Stimulated activated CD4-positive, alpha-beta T cell treated with anti-CD3 and anti-CD28 coated beads, Interleukin-2, amount 100 ng/mL, for 48 hours (primary cell): ENCODE measurements around the gene ZNF264.
"Not testable (repeated sequence)": the region's sequence is repeated elsewhere in the genome, so short reads cannot be mapped to it uniquely, and the experiment has no call there.

Experiments
- DNase-seq, 2 donors: peaks; one replicate each; pipeline ENCODE4 v3.0.0-alpha.2; 2020

The ZNF264 gene

GRCh38 chr19:57245959-57246358 is 54.7 kb downstream of the ZNF264 start:
- DNase-seq, result no peak

DNA sequence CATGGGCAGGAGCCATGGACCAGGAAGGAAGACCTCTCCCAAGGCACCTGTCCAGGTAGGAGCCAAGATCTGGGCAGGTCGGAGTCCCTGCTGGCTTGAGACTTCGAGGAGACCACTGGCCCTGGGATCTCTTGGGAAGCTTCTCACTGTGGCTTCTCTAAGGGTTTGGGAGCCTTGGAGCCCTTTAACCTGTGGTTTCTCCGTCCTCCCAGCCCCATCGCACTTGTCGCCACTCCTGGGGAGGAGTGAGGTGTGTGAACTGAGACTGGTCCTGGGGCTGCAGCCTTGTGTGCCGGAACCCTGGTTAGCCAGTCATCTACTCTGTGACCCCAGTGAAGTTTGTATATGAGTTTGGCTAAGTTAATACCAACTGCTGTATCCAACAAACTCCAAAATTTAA is 57.3 kb downstream of the ZNF264 start:
- DNase-seq, result no peak

GRCh38 chr19:57249329-57249728 is 58.0 kb downstream of the ZNF264 start:
- no peak for DNase-seq

GRCh38 chr19:57253767-57254166 is 62.5 kb downstream of the ZNF264 start:
- not testable (repeated sequence) for DNase-seq

DNA sequence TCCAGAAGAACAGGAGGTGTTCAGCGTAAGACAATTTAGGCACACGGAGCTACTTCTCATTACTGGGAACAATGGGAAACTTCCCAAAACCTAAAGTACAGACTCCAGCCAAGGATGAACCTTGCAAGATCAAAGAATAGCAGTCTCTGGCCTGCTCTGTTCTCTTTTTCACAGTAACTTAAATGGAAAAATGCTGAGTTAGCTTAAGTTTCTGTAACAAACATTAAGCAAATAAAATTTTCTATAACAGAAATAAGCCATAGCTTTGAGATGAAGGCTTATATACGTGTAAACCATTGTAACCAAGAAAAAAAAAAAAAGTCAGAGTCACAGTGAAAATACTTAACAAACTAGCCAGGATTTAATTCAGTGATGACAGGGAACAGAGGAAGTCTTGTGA is 70.7 kb downstream of the ZNF264 start:
- DNase-seq, result no peak

DNA sequence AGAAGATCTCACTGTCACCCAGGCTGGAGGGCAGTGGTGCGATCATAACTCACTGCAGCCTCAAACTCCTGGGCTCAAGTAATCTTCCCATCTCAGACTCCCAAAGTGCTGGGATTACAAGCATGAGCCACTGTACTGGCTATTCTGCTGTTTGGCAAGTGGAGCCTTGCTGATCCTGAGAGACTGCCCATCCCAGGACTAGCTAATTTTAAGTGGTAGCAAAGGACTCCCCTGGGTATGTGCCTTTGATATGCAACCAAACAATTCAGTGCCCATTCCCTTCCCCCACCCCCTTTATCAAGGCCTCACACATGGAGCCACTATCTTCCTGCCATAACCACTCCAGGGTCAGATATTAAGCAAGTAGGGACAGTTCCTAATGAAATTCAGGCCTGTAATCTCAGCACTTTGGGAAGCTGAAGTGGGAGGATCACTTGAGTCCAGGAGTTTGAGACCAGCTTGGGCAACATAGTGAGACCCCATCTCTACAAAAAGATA is 72.0 kb downstream of the ZNF264 start:
- no peak for DNase-seq

GRCh38 chr19:57267291-57267690 is 76.0 kb downstream of the ZNF264 start:
- DNase-seq, result no peak

GRCh38 chr19:57269515-57270250 is 78.4 kb downstream of the ZNF264 start:
- no peak for DNase-seq

DNA sequence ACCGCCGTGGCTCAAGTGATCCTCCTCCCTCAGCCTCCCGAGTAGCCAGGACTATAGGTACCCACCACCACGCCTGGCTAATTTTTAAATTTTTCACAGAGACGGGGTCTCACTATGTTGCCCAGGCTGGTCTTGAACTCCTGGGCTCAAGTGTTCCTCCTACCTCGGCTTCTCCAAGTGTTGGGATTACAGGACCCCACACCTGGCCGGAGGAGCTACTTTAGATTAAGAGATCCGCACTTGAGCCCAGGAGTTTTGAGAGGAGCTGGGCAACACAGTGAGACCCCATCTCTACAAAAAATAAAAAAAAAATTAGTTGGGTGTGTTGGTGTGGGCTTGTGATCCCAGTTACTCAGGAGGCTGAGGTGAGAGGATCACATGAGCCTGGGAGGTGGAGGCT is 80.0 kb downstream of the ZNF264 start:
- no peak for DNase-seq
